GM19455 (cell line): ENCODE results near the gene TAS1R1.

Source experiments
- ATAC-seq: cut with Tn5 transposase; IDR thresholded peaks from one replicate; pipeline ENCODE4 v1.9.1; 2021; ENCODE audit not compliant: unreplicated experiment

Gene TAS1R1

GRCh38 chr1:6570100-6570499 is 15.0 kb downstream of the TAS1R1 start:
- ATAC-seq, result no peak

GRCh38 chr1:6570987-6571386 is 15.9 kb downstream of the TAS1R1 start:
- no peak for ATAC-seq

GRCh38 chr1:6572653-6573383 is 17.7 kb downstream of the TAS1R1 start:
- no peak for ATAC-seq

- no peak for ATAC-seq
These were observed 19.0 kb downstream of the TAS1R1 start for GRCh38 chr1:6574025-6574620.

- no peak for ATAC-seq
These were observed 19.7 kb downstream of the TAS1R1 start for GRCh38 chr1:6574818-6575217.

- no peak for ATAC-seq
These were observed 22.9 kb downstream of the TAS1R1 start for GRCh38 chr1:6577831-6578525.

GRCh38 chr1:6578624-6579373 is 23.7 kb downstream of the TAS1R1 start:
- ATAC-seq, result no peak

- ATAC-seq, result peak; percentile 96
These were observed 24.4 kb downstream of the TAS1R1 start, which contains the start of gene ZBTB48 for GRCh38 chr1:6579374-6580118. ZBTB48 (plus strand) TSS chr1:6579994; CDS start chr1:6580610, 616 bp downstream.

- peak; percentile 40 for ATAC-seq
These were observed 25.0 kb downstream of the TAS1R1 start for GRCh38 chr1:6580119-6580592.

GRCh38 chr1:6580593-6581409 is 25.7 kb downstream of the TAS1R1 start:
- no peak for ATAC-seq

- ATAC-seq, result no peak
These were observed 26.6 kb downstream of the TAS1R1 start for GRCh38 chr1:6581561-6582305.

GRCh38 chr1:6582370-6582769 is 27.3 kb downstream of the TAS1R1 start:
- no peak for ATAC-seq

GRCh38 chr1:6584126-6585080 is 29.3 kb downstream of the TAS1R1 start:
- no peak for ATAC-seq

GRCh38 chr1:6585081-6585722 is 30.1 kb downstream of the TAS1R1 start:
- no peak for ATAC-seq

GRCh38 chr1:6585841-6586240 is 30.7 kb downstream of the TAS1R1 start:
- no peak for ATAC-seq

GRCh38 chr1:6586404-6586816 is 31.3 kb downstream of the TAS1R1 start:
- ATAC-seq, result no peak

GRCh38 chr1:6587261-6588005 is 32.3 kb downstream of the TAS1R1 start:
- no peak for ATAC-seq
